ENCODE results near the gene CPNE7. TPM values are rescaled to one million over a fixed set of nuclear protein-coding genes. Genes with fewer than 3 reads are reported as not detected.

The CPNE7 gene
- total and polyA plus RNA-seq, 5 experiments from 2014 or later = 0.23 to 0.53 TPM; not detected in 3

DNA sequence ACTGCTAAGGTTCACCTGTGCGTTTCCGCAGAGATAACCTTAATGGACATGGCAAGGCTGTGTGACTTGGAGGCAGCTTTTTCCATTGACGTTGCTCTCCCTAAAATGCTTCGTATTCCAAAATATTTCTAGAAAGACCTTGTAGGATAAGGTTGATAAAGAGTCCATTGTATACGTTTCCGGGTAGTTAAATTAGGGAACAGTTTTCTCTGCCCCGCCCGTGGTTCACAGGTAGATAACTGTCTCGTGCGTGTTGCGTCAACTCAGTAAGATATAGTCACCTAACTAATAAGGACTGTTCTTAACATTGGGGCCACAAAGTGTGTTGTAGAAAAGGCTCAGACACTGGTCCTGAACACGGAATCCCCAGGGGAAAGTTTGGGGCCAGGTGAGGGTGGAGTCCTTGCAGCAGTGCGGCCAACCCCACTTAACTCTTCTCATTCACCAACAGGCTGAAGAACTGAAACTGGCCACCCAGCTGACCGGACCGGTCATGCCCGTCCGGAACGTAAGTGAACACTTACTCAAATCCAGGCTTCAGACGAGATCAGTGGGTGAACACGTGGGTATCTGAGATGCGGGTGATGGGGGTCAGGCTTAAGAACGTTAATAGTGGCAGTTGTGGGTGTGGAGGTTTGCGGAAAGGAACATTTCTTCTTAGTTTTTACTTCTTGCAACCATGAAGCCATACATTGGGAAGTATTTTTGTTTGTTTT lies 13.5 kb upstream of the CPNE7 start:
- Mint-ChIP-seq H3K4me3 (peak overlapping the region; percentile 81 to 98 (median 92)), H3K36me3 (peaks cover 0 to 44% (median 15%) of the 10 kb centered on the region in 3 donors), H3K27ac (peak overlapping the region; percentile 81 to 99 (median 93)), H3K4me1 (peaks cover 31 to 69% (median 63%) of the 10 kb centered on the region in 4 donors), H3K9me3 (no peaks in the 10 kb centered on the region), H3K27me3 (no peaks in the 10 kb centered on the region)
- POLR2A ChIA-PET = interaction anchor here (0.6 to 2.1 kb wide), 8 partner anchors 8 to 315 kb away, joined by 3 to 6 read pairs (median 4); partner anchors contain the start of gene CPNE7
- no peak for ATAC-seq
- DNase-seq = no peak

DNA sequence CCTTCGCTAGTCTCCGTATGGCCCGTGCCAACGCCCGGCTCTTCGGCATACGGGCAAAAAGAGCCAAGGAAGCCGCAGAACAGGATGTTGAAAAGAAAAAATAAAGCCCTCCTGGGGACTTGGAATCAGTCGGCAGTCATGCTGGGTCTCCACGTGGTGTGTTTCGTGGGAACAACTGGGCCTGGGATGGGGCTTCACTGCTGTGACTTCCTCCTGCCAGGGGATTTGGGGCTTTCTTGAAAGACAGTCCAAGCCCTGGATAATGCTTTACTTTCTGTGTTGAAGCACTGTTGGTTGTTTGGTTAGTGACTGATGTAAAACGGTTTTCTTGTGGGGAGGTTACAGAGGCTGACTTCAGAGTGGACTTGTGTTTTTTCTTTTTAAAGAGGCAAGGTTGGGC lies 12.6 kb upstream of the CPNE7 start:
- DNase-seq (no peak), ATAC-seq (no peak)
- peak overlapping the region in 8 of 10 donors; percentile 38 to 91 (median 68) for H3K27ac Mint-ChIP-seq
- H3K4me1 Mint-ChIP-seq = peaks cover 28 to 62% (median 57%) of the 10 kb centered on the region in 4 donors
- POLR2A ChIA-PET = interaction anchor here (0.6 to 1.4 kb wide), 3 partner anchors 55 to 410 kb away, joined by 3 to 4 read pairs (median 3); partner anchors contain the start of gene SPG7
- H3K9me3 Mint-ChIP-seq = no peaks in the 10 kb centered on the region
- H3K27me3 Mint-ChIP-seq = no peaks in the 10 kb centered on the region
- peaks cover 0 to 42% (median 15%) of the 10 kb centered on the region in 3 donors for H3K36me3 Mint-ChIP-seq
- peak overlapping the region; percentile 3 to 98 (median 90) for H3K4me3 Mint-ChIP-seq

DNA sequence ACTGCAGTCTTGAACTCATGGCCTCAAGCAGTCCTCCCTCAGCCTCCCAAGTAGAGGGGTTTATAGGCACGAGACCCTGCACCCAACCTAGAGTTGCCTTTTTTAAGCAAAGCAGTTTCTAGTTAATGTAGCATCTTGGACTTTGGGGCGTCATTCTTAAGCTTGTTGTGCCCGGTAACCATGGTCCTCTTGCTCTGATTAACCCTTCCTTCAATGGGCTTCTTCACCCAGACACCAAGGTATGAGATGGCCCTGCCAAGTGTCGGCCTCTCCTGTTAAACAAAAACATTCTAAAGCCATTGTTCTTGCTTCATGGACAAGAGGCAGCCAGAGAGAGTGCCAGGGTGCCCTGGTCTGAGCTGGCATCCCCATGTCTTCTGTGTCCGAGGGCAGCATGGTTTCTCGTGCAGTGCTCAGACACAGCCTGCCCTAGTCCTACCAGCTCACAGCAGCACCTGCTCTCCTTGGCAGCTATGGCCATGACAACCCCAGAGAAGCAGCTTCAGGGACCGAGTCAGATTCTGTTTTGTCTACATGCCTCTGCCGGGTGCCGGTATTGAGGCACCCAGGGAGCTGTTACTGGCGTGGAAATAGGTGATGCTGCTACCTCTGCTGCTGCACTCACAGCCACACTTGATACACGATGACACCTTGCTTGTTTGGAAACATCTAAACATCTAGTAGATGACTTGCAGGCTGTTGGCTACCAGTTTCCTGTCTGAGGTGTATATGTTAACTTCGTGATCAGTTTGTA lies 11.7 kb upstream of the CPNE7 start:
- ATAC-seq (no peak), DNase-seq (no peak)
- Mint-ChIP-seq H3K9me3 (no peaks in the 10 kb centered on the region), H3K27me3 (no peaks in the 10 kb centered on the region), H3K4me1 (peaks cover 28 to 62% (median 57%) of the 10 kb centered on the region in 4 donors), H3K36me3 (peaks cover 0 to 42% (median 15%) of the 10 kb centered on the region in 3 donors), H3K4me3 (peak overlapping the region in 7 of 10 donors; percentile 34 to 88 (median 38)), H3K27ac (peak overlapping the region in 9 of 10 donors; percentile 43 to 82 (median 65))
- POLR2A ChIA-PET = interaction anchor here (0.5 to 2.7 kb wide), 7 partner anchors 12 to 766 kb away, joined by 3 to 9 read pairs (median 4); partner anchors contain the start of genes CPNE7 and SPG7

DNA sequence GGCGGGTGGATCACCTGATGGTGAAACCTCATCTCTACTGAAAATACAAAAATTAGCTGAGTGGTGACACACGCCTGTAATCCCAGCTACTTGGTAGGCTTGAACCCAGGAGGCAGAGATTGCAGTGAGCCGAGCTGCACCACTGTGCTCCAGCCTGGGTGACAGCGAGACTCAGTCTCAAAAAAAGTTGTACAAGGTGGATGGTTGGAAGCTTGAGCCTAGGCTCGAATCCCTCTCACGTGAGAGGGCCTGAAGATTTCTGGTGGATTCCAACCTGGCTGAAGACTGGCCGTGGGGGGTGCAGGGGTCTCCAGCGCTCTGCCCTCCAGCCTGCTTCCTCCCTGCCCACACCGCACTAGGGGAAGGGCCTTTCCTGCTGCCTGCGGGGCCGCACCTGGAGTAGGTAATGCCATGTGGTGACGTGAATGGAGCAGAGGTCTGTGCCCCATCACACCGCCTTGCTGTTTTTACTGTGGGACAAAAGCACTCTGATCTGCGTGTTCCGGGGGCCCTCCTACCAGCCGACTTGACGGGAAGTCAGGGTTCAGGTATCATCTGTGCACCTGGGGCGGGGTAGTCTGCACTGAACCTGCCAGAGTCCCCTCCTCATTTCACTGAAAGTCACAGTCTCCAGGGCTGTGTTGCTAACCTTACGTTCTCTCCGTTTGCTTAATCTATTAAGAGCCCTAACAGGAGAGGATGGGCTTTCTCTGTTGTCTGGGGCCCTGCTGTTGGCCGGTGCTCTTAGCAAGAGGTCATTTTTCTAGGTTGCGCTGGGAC lies 10.9 kb upstream of the CPNE7 start:
- POLR2A ChIA-PET = interaction anchor here (0.5 to 2.7 kb wide), 6 partner anchors 11 to 324 kb away, joined by 3 to 9 read pairs (median 4); partner anchors contain the start of genes CPNE7 and SPG7
- Mint-ChIP-seq H3K36me3 (peaks cover 0 to 42% (median 15%) of the 10 kb centered on the region in 3 donors), H3K27ac (peak overlapping the region in 9 of 10 donors; percentile 9 to 86 (median 63)), H3K9me3 (no peaks in the 10 kb centered on the region), H3K4me1 (peaks cover 27 to 59% (median 55%) of the 10 kb centered on the region in 4 donors), H3K27me3 (peaks cover 0 to 2% (median 0%) of the 10 kb centered on the region in 5 donors), H3K4me3 (peak overlapping the region in 9 of 10 donors; percentile 3 to 84 (median 54))
- ATAC-seq (no peak), DNase-seq (no peak)

DNA sequence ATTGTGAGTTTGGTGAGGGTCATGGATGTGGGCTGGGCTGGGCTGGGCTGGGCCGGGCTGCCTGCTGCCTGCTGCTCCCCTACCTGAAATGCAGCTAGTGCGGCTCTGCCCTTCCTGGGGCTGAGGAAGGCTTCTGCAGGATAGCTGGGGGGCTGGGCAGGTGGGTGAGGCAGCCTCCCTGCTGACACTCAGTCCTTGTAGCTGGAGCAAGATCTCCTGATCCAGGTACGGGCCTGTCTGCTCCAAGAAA lies 10.4 kb upstream of the CPNE7 start:
- peak overlapping the region in 5 of 10 donors; percentile 36 to 86 (median 63) for H3K27ac Mint-ChIP-seq
- POLR2A ChIA-PET = interaction anchor here (0.9 to 2.7 kb wide), 4 partner anchors 10 to 59 kb away, joined by 3 to 9 read pairs (median 4); partner anchors contain the start of genes CPNE7 and SPG7
- DNase-seq = no peak
- ATAC-seq = no peak
- no peaks in the 10 kb centered on the region for H3K9me3 Mint-ChIP-seq
- peaks cover 26 to 54% (median 52%) of the 10 kb centered on the region in 4 donors for H3K4me1 Mint-ChIP-seq
- peaks cover 0 to 2% (median 0%) of the 10 kb centered on the region in 5 donors for H3K27me3 Mint-ChIP-seq
- peaks cover 0 to 42% (median 15%) of the 10 kb centered on the region in 3 donors for H3K36me3 Mint-ChIP-seq
- peak overlapping the region in 9 of 10 donors; percentile 3 to 84 (median 67) for H3K4me3 Mint-ChIP-seq

DNA sequence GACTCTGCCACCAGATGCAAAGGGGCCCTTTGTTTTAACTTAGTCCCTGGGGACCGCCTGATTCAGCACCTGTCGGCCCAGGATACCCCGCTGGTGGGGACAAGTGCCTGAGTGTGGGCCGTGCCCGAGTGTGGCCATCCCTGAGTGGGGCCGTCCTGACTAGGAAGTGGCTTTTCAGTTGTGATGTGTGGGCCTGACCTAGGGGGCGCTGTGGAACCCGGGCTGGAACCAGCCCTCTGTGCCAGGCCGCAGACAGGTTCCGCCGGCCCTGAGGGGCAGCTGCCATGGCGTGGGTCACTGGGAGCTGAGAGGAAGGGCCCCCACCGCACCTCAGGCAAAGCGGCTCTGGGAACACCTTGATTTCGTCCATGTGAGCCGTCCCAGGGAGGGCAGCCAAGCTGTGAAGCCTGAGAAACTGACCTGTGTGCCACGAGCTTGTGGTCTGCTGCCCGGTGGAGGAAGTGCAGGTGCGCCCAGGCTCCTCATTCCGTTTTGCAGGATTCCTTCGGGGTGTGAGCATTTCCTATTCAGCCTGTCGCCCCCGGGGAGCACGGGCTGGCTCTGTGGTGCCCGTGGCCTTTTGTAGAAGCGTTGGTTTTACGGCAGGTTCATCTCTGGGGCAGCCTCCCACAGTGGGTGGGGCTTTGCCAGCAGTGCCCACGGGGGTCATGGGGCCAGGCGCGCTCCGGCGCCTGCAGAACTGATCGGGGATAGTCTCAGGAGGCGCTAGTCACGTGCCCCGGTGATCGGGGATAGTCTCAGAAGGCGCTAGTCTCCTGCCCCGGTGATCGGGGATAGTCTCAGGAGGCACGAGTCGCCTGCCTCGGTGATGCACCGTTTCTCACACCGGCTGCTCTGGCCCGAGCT lies 9.8 kb upstream of the CPNE7 start:
- peaks cover 0 to 2% (median 0%) of the 10 kb centered on the region in 5 donors for H3K27me3 Mint-ChIP-seq
- POLR2A ChIA-PET = interaction anchor here (0.5 to 2.7 kb wide), 7 partner anchors 10 to 251 kb away, joined by 3 to 9 read pairs (median 4); partner anchors contain the start of genes CPNE7 and SPG7
- peak overlapping the region; percentile 61 to 84 (median 70) for H3K4me3 Mint-ChIP-seq
- H3K27ac Mint-ChIP-seq = peak overlapping the region in 7 of 10 donors; percentile 18 to 72 (median 55)
- DNase-seq (peak in 6 of 10 donors; percentile 18 to 43 (median 37)), ATAC-seq (peak; percentile 65 to 68)
- no peaks in the 10 kb centered on the region for H3K9me3 Mint-ChIP-seq
- peaks cover 26 to 52% (median 51%) of the 10 kb centered on the region in 4 donors for H3K4me1 Mint-ChIP-seq
- peaks cover 0 to 39% (median 15%) of the 10 kb centered on the region in 3 donors for H3K36me3 Mint-ChIP-seq

DNA sequence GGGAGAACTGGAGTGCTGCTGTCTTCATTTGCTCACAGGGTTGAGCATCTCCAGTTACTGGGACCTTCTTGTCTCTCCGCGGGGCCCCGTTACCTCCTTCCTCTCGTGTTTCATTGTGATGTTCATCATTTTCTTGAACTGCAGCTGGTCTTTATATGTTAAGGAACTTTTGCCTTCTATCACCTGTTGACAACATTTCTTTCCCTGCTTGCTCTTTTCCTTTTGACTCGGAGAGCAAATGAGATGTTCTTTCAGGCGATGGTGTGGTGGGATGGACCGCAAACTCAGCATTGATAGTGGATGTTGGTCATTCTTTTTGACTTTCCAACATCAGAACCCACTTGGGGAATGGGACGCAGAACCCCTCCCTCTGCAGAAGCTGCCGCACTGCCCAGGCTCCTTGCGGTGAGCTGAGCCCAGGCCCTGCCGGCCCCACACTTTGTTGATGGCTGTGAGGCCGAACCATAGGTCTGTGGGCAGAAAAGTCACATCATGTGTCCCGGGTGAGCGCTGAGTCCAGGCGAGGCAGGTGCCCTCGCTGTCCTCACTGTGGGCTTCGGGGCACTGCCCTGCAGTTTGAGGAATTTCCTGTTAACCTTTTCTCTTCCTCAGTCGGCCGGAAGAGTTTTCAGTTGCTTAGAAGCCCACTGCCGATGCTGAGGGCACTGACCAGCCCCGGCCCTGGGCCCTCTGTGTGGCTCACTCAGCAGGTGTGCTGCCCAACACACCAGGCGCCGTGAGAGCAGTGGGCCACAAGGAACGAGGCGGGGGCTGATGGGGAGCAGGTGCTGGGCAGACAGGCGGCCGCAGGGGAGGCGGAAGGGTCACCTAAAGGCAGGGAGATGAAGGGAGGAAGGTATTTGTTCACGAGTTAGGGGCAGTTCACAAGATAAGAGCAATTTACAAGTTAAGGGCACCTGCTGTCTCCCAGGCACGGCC lies 7.6 kb upstream of the CPNE7 start:
- DNase-seq (no peak), ATAC-seq (no peak)
- Mint-ChIP-seq H3K4me1 (peaks cover 22 to 48% (median 45%) of the 10 kb centered on the region in 4 donors), H3K27ac (no peak overlapping the region), H3K4me3 (peak overlapping the region in 1 of 10 donors; percentile 22), H3K36me3 (peaks cover 0 to 20% (median 3%) of the 10 kb centered on the region in 3 donors), H3K27me3 (peaks cover 0 to 15% (median 2%) of the 10 kb centered on the region in 5 donors), H3K9me3 (no peaks in the 10 kb centered on the region)
- POLR2A ChIA-PET = no interaction called here

DNA sequence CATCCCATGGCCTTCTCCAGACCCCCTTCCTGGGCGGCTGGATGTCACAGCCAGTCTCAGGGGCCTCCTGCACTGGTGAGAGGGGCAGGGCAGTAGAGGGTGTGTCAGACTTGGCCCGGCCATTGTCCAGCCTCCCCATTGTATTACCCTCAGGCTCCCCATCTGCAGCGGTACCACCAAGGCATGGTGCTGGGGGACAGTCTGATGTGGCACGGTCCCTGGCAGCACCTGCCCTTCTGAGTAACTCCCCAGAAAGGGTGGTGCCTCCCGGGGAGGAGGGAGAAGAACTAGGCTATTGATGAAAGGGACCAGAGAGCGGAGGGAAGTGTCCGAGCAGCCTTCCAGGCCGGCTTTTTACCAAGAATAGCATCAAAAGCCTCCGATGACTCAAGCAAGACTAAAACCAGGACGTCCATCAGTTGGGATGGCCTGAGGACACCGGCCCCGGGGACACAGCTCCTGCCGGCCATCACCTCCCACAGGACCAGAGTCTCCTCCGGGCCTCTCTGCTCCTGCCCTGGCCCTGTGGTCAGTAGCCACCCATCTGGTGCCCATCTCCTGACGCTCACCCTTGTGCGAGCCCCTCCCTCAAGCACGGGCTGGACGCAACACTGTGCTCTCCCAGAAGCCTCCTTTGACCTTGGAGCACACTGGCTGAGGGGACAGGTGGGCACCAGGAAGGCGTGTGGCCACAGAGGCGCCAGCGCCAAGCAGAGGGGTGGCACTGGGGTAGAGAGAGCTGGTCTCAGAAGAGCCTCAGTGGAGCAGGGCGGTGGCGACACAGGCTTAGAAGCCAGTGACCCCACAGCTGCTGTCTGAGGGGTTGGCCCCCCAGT lies 5.8 kb upstream of the CPNE7 start:
- no peaks in the 10 kb centered on the region for H3K9me3 Mint-ChIP-seq
- POLR2A ChIA-PET = interaction anchor here (0.9 to 1.1 kb wide), 2 partner anchors 8 to 20 kb away, joined by 3 read pairs; no protein-coding TSS in a partner anchor
- H3K27ac Mint-ChIP-seq = no peak overlapping the region
- peaks cover 0 to 3% (median 0%) of the 10 kb centered on the region in 3 donors for H3K36me3 Mint-ChIP-seq
- ATAC-seq = no peak
- H3K27me3 Mint-ChIP-seq = peaks cover 0 to 27% (median 9%) of the 10 kb centered on the region in 5 donors
- DNase-seq = no peak
- peaks cover 21 to 36% (median 33%) of the 10 kb centered on the region in 4 donors for H3K4me1 Mint-ChIP-seq
- H3K4me3 Mint-ChIP-seq = no peak overlapping the region

DNA sequence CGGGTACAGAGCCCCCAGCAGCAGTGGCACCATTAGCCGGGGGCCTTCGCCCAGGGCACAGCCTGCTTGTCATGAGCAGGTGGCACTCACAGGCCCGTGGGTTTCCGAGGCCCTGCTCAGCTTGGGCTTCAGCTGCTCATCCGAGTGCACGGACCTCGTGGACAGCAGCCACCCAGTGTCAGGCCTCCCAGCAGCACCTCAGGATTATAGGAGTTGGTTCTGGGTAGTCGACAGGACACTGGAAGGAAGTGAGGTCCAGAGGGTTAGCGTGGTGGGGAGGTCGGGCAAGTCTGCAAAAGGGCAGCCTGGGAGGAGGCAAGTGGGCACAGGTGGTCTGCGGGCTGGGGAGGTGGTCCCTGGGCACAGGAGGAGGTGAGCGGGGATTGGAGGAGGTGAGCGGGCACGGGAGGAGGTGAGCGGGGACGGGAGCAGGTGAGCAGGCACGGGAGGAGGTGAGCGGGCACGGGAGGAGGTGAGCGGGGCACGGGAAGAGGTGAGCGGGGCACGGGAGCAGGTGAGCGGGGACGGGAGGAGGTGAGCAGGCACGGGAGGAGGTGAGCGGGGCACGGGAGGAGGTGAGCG lies 5.1 kb upstream of the CPNE7 start:
- H3K27ac Mint-ChIP-seq = no peak overlapping the region
- POLR2A ChIA-PET = interaction anchor here (0.9 kb wide), 1 partner anchor 9 kb away, joined by 3 read pairs; no protein-coding TSS in a partner anchor
- H3K27me3 Mint-ChIP-seq = peaks cover 0 to 27% (median 9%) of the 10 kb centered on the region in 5 donors
- H3K4me1 Mint-ChIP-seq = peaks cover 16 to 29% (median 27%) of the 10 kb centered on the region in 4 donors
- no peak for DNase-seq
- no peaks in the 10 kb centered on the region for H3K9me3 Mint-ChIP-seq
- peak overlapping the region in 1 of 10 donors; percentile 30 for H3K4me3 Mint-ChIP-seq
- no peak for ATAC-seq
- no peaks in the 10 kb centered on the region for H3K36me3 Mint-ChIP-seq

Data from naive thymus-derived CD8-positive, alpha-beta T cell (primary cell).